K562 (cell line): ENCODE results near the gene SLC39A3. TPM values are rescaled to one million over a fixed set of nuclear protein-coding genes. Genes with fewer than 3 reads are reported as not detected.

Source experiments
- CBX8 ChIP-seq: fragments of 200-600 bp; sonication (generic); IDR thresholded peaks from 2 replicates; pipeline ENCODE4 v1.6.1; 2012; ENCODE audit warnings: borderline replicate concordance, mixed run types, low read depth, mild to moderate bottlenecking, moderate library complexity, mixed read lengths, low read length, control low read depth, inconsistent platforms; ENCODE audit not compliant: poor library complexity, severe bottlenecking; ENCODE audit errors: extremely low read depth
- CHD4 ChIP-seq: fragments of 200-600 bp; sonication (generic); IDR thresholded peaks from 3 replicates; pipeline ENCODE4 v1.6.1; 2012; ENCODE audit warnings: low read depth, mild to moderate bottlenecking, mixed read lengths, low read length, inconsistent platforms; ENCODE audit not compliant: insufficient read depth, insufficient replicate concordance, poor library complexity, severe bottlenecking
- E2F6 ChIP-seq, 2 experiments: IDR thresholded peaks; 2 replicates each; pipeline ENCODE4 v1.6.1; 2011; ENCODE audit warnings: borderline replicate concordance in 1 of 2, control low read depth in 1 of 2, low read depth in 1 of 2, low read length in 1 of 2, mild to moderate bottlenecking in 1 of 2, mixed read lengths in 1 of 2, moderate library complexity in 1 of 2; ENCODE audit not compliant: insufficient read depth in 1 of 2, insufficient read length in 1 of 2, poor library complexity in 1 of 2, severe bottlenecking in 1 of 2; ENCODE audit errors: extremely low read depth in 1 of 2
- ETV1 ChIP-seq: fragments of 450-650 bp; conservative IDR thresholded peaks from 2 replicates; pipeline ENCODE4 v1.6.1; 2016; ENCODE audit warnings: missing genetic modification characterization, control low read depth, low read depth, missing compliant biosample characterization
- HINFP ChIP-seq: fragments of 450-650 bp; conservative IDR thresholded peaks from 2 replicates; pipeline ENCODE4 v1.6.1; 2016; ENCODE audit warnings: missing genetic modification characterization, low read depth, mild to moderate bottlenecking, control low read depth, missing compliant biosample characterization
- IRF1 ChIP-seq: sonication (generic); formaldehyde crosslinking; IDR thresholded peaks from 2 replicates; pipeline ENCODE4 v1.8.0; 2022; ENCODE audit warnings: missing genetic modification reagents, mild to moderate bottlenecking, borderline replicate concordance
- KAT8 ChIP-seq: fragments of 450-650 bp; IDR thresholded peaks from 2 replicates; pipeline ENCODE4 v1.6.1; 2016; ENCODE audit warnings: low read depth, mild to moderate bottlenecking
- MCM5 ChIP-seq: fragments of 450-650 bp; IDR thresholded peaks from 2 replicates; pipeline ENCODE4 v1.6.1; 2016; ENCODE audit warnings: low read depth
- OTX1 ChIP-seq: fragments of 450-650 bp; formaldehyde crosslinking; IDR thresholded peaks from 2 replicates; pipeline ENCODE4 v1.4.0; 2022; ENCODE audit warnings: mild to moderate bottlenecking
- PCBP2 ChIP-seq: fragments of 200-400 bp; formaldehyde crosslinking; IDR thresholded peaks from 2 replicates; pipeline ENCODE4 v1.6.1; 2018; ENCODE audit warnings: low read length, low read depth, mild to moderate bottlenecking, moderate library complexity; ENCODE audit not compliant: poor library complexity, severe bottlenecking
- PRPF4 ChIP-seq: fragments of 200-400 bp; formaldehyde crosslinking; IDR thresholded peaks from one replicate; pipeline ENCODE4 v1.6.1; 2017; ENCODE audit warnings: low read length, low read depth, mild to moderate bottlenecking; ENCODE audit not compliant: insufficient read depth, poor library complexity, severe bottlenecking
- SAFB2 ChIP-seq: fragments of 200-400 bp; formaldehyde crosslinking; IDR thresholded peaks from 2 replicates; pipeline ENCODE4 v1.6.1; 2018; ENCODE audit warnings: borderline replicate concordance, low read length, low read depth, moderate library complexity; ENCODE audit not compliant: severe bottlenecking
- SMAD3 ChIP-seq: fragments of 450-650 bp; formaldehyde crosslinking; conservative IDR thresholded peaks from 2 replicates; pipeline ENCODE4 v1.4.0; 2020; ENCODE audit warnings: mild to moderate bottlenecking
- SPI1 ChIP-seq: IDR thresholded peaks from 2 replicates; pipeline ENCODE4 v1.6.1; 2011; ENCODE audit warnings: low read depth, low read length, control low read depth, borderline replicate concordance
- TCFL5 ChIP-seq: fragments of 250-450 bp; sonication (Bioruptor Pico); conservative IDR thresholded peaks from 2 replicates; pipeline ENCODE4 v1.6.1; 2021; ENCODE audit warnings: mild to moderate bottlenecking, moderate library complexity, matching md5 sums
- USF1 ChIP-seq: sonication (generic); formaldehyde crosslinking; IDR thresholded peaks from 2 replicates; pipeline ENCODE4 v1.9.0; 2022; ENCODE audit warnings: mild to moderate bottlenecking, missing genetic modification reagents
- ZNF644 ChIP-seq: fragments of 200-800 bp; sonication (Bioruptor generic); IDR thresholded peaks from 2 replicates; pipeline ENCODE4 v1.6.1; 2016; ENCODE audit warnings: low read depth, missing genetic modification characterization, missing compliant biosample characterization
- ZNF764 ChIP-seq: fragments of 250-450 bp; sonication (Bioruptor Pico); IDR thresholded peaks from 2 replicates; pipeline ENCODE4 v1.4.0; 2020; ENCODE audit warnings: low read depth, mild to moderate bottlenecking, moderate library complexity
- ZNF79 ChIP-seq: fragments of 250-450 bp; sonication (Bioruptor Pico); IDR thresholded peaks from 2 replicates; pipeline ENCODE4 v1.4.0; 2020; ENCODE audit warnings: low read depth, mild to moderate bottlenecking, moderate library complexity
- polyA plus RNA-seq, 8 experiments: library from polyadenylated mRNA; depleted of rRNA in 4 of 8; stranded (reverse) in 5 of 8; unstranded in 3 of 8; fragments of >200 nt; fragmentation: Nextera tagmentation in 2 of 8; fragmentation: Illumina TruSeq in 1 of 8; extraction: Ambion mirVana in 2 of 8; extraction: Trizol in 1 of 8; gene quantifications; 2 replicates each; pipeline versions ENCODE4 v1.2.1 to v1.2.3, GENCODE V29; 2011 to 2014; ENCODE audit warnings: inconsistent platforms in 1 of 8, missing spikeins in 1 of 8
- total RNA-seq, 7 experiments: library from RNA; depleted of rRNA in 6 of 7; stranded (reverse); fragments of >200 nt in 6 of 7; fragmentation: Illumina TruSeq in 2 of 7; extraction: Trizol in 2 of 7; gene quantifications; 2 replicates each; pipeline versions ENCODE4 v1.2.1 to v1.2.3, GENCODE V29; 2011 to 2021; ENCODE audit warnings: low replicate concordance in 1 of 7

SLC39A3 gene
- total and polyA plus RNA-seq, 9 of the 15 experiments (the other 6 are each of a cell fraction or from before 2014, with no cell fraction given): 2.3 to 215 (median 127) TPM

GRCh38 chr19:2782936-2783780 lies 43.3 kb upstream of the SLC39A3 start, which contains the start of gene SGTA (continued):
- TF ChIP-seq CHD4 (no peak), ZNF644 (no peak), KAT8 (no peak), ETV1 (tag) (no peak; the same call in 1 of the 2 replicates), PCBP2 (no peak), SAFB2 (no peak), SMAD3 (CRISPR knock-in tag) (0 out of 2 replicates have a peak, but pooled peaks have one; percentile 9), CBX8 (no peak), TCFL5 (CRISPR knock-in tag) (no peak), USF1 (CRISPR knock-in tag) (peak; percentile 100), PRPF4 (no peak), ZNF764 (CRISPR knock-in tag) (no peak), MCM5 (no peak), OTX1 (no peak), E2F6 (IDR thresholded peaks at IDR 0.05; ENCODE audit: borderline replicate concordance in 1 of 2, extremely low read depth in 1 of 2, insufficient read depth in 1 of 2, insufficient read length in 1 of 2, low read depth in 1 of 2, low read length in 1 of 2, poor library complexity in 1 of 2, severe bottlenecking in 1 of 2) (peak; percentile 100), HINFP (0 out of 2 replicates have a peak, but pooled peaks have one; percentile 23), IRF1 (peak; percentile 97), SPI1 (peak; percentile 82), ZNF79 (CRISPR knock-in tag) (no peak)
